ENCODE results near the gene RAVER2.
"Not testable (repeated sequence)": the region's sequence is repeated elsewhere in the genome, so short reads cannot be mapped to it uniquely, and the experiment has no call there.

RAVER2 gene

DNA sequence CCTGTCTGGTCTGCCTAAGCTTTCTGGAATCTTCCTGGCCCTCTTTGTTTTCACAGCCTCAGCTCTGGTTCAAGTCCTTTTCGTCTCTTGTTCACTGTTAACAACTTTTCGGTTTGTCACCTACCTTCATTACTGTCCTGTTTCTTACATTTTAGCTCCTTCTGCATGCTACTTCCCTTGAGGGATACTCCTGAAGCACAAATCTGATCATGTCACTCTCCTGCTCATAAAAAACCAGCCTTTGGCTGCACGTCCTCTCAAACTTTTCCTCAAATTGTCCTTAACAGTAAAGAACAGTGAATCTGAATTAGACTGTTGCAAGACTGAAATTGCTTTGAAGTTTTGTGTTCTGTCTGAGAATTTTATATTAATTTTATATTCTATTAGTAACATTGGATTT is 3.3 kb downstream of the RAVER2 start:
- no peak for DNase-seq (ENCODE audit: low spot score)

DNA sequence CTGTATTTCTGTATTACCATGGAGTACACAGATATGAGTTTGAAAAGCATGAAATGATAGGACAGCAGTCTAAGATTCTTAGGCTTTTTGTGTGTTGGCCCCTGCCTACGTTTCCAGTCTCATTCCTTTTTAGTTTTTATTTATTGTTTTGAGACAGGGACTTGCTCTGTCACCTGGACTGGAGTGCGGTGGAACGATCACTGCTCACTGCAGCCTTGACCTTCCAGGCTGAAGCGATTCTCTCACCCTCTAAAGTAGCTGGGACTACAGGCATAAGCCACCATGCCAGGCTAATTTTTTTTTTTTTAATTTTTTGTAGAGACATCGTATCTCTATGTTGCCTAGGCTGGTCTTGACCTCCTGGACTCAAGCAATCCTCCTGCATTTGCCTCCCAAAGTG is 3.8 kb downstream of the RAVER2 start:
- no peak for DNase-seq (ENCODE audit: low spot score)

DNA sequence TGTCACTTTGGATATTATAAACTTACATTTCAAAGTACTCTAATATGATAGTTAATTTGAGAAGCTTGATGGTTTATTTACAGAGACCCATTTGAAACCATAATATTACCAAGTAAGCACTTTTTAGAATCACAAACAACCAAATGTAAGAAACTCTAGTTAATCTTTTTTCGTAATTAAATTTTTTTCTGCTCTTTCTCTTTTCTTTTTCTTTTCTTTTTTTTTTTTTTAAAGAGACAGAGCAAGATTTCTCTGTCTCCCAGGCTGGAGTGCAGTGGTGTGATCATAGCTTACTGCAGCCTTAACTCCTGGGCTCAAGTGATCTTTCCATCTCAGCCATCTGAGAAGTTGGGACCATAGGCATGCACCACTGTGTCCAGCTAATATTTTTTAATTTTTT is 5.2 kb downstream of the RAVER2 start:
- DNase-seq (ENCODE audit: low spot score): no peak

DNA sequence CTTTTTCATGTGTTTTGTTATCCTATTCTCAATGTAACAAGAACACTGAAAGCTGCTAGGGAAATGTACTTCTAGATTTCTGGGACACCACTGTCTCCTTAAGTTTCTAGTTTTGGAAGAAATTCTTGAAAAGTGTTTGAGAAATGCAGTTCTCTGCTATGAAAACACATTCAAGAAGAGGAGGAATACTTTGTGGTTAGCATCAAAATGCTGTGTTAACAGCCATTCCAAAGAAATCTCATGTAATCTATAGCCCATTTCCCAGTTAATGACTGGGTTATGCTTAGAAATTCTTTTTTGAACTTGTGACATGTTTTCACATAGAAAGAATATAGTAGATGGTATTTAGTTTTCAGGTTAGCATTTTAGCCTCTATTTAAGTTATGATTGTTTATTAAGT is 6.0 kb downstream of the RAVER2 start:
- DNase-seq (ENCODE audit: low spot score): no peak

DNA sequence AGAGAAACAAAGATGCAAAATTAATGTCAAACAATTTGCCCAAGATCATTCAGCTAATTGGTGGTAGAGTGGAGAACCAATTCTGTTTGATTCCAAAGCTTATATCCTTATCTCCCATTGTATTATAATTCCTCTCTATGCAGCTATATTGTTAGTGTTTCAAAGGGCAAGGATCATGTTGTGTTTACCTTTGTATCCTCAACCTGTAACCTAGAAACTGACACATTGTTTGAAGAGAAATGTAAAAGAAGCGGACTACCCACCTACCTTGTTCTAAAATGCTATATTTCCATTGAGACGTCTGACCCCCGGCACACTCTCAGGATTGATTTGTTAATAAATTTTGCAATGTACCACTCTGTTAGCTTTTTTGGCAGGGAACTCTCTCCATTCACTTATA is 9.3 kb downstream of the RAVER2 start:
- DNase-seq (ENCODE audit: low spot score): no peak

DNA sequence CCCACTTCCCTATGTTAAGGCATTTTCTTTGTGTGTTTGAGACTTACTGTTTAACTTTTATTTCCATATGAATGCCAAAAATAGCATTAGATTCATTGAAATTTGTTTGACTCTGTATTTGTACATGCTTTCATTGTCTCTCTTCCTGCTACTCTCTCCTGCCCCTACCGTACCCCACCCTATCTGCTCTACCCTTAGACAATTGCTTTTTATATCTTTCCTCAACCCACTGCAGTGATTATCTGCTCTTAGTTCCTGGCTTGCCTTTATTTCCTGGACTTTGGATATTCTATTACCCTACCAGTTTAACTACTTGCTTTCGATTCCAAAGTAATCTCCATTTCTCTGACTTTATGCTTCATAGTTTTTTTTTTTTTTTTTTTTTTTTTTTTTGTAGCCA is 10.5 kb downstream of the RAVER2 start:
- DNase-seq (ENCODE audit: low spot score): no peak

DNA sequence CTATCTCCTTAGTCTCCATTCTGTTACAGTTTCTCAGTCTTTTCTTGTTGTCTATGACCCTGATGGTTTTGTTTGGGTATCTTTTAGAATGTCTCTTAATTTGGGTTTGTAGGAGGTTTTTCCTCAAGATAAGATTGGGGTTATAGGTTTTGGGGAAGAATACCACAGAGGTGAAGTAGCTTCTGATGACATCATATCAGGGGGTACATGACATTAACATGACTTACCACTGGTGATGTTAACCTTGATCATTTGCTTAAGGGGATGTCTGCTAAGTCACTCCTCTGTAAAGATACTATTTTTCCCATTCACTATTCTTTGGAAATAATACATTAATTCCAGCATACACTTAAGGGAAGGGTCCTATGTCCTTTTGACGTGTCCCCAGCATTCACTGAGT is 11.9 kb downstream of the RAVER2 start:
- DNase-seq (ENCODE audit: low spot score): no peak

DNA sequence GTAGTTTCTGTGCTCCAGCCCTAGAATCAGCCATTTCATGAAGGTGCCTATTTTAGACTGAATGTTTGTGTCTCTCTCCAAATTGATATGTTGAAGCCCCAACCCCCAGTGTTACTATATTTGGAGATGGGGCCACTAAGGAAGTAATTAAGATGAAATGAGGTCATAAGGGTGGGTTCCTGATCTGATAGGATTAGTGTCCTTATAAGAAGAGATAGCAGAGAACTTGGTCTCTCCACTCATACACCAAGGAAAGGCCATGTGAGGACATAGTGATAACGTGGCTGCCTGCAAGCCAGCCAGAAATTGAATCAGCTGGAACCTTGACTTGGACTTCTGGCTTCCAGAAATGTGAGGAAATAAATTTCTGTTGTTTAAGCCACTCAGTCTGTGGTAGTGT is 12.3 kb downstream of the RAVER2 start:
- DNase-seq (ENCODE audit: low spot score): no peak

DNA sequence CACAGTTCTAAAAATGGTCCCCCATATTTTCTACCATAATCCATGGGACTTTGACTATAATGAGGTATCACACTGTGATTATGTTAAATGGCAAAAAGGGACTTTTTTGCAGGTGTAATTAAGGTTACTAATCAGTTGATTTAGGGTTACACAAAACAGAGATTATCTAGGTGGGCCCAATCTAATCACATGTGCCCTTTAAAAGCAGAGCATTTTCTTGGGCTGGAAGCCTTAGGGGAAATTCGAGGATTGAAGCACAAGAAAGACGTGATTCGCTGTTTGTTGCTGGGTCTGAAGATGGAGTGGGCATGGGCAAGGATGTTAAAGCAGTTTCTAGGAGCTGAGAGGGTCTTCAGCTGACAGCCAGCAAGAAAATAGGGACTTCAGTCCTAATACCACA is 13.4 kb downstream of the RAVER2 start:
- DNase-seq (ENCODE audit: low spot score): no peak

DNA sequence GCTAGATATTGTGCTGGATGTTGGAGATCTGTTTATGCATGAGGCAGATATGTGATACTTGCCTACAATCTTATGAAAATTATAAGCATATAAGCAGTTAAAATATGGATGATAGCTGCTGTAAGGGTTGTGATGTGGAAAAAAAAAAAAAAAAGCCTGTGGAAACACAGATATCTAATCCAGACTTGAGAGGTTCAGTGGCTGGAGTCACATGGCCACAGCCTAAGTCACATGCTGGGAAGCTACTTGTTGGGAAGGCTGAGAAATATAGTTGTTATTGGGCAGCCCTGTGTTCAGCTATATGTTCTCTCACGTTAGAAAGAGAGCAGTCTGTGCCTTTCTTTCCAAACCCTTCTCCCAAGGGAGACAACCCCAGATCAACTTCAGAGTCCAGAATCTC is 15.1 kb downstream of the RAVER2 start:
- DNase-seq (ENCODE audit: low spot score): no peak

DNA sequence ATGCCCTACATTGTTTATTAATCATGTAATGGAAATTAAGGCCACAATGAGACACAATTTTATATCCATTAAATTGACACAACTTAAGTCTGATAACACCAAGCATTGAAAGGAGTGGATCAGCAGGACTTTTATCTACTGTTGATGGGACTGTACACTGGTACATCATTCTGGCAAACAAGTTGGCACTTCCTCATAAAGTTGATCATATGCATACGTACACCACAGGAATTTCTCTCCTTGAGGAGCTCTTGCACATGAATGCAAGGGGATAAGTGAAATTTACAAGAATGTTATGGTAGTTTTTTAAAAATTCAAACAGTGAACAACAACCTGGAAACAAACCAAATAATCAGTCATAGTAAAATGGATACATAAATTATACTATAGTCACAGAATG is 20.1 kb downstream of the RAVER2 start:
- no peak for DNase-seq (ENCODE audit: low spot score)

DNA sequence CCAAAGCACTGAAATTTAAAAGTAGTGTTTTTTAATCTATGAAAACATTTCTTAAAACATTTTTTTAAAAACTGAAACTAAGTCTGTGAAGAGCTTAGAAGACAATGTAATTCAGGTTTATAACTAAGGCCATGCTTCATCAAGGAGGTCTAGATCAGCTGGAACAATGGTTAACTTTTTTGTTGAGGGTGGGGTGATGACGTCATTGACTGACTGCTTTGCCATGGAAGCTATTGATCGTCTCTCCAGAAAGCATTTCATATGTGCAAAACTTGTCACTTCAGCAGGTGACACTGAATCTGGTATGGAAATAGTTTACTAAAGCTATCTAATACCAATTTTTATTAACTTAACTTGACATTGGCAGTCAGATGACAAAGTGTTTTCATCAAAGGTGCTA is 21.0 kb downstream of the RAVER2 start:
- DNase-seq (ENCODE audit: low spot score): no peak

DNA sequence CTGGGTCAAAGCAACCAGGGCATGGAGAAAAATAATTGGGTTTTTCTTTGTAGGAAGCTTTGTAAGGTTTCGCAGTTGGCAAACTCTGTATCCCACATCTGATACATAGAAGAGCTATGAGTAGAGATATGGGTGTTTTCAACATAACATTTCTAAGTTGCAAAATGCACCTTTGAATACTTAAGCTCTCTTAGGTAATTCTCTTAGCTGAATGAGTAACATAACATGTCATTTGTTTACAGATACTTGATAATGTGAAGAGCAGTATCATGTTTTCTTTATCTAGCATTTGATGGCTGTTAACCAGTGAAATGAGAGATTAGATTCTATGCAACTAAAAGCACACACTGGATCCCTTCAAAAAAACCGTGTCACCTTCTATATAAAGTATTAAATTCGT is 21.6 kb downstream of the RAVER2 start:
- no peak for DNase-seq (ENCODE audit: low spot score)

DNA sequence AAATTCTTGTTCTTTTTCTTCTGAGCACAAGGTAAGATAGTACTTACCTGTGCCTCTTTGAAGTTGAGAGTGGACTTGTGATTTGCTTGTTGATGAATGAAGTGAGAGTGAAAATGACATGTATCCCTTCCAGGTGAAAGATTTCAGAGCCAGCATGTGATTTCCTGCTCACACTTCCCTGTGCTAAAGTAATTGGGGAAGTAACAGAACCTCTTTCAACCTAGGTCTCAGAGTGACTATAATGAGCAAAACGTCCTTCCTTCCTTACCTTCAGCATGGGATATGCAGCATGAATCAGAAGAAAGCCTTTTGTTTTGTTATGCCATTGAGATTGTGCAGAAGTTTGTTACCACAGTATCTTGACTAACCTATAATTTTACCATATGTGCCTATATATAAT is 24.6 kb downstream of the RAVER2 start:
- no peak for DNase-seq (ENCODE audit: low spot score)

DNA sequence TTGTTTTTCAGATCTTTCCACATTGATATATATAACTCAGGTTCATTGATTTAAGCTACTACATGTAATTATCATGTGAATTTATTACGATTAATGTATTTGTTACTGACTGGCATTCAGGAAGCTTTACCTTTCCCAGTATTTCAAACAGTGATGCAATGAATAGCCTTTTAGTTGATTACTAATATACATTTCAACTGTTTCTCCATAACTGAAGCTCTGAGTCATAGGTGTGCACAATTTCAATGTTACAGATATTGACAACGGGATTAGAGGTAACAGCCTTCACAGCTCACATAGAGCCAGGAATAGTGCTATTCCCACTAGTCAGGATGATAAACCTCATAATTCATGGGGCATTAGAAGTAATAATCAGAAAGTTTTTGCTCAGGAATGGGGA is 25.1 kb downstream of the RAVER2 start:
- no peak for DNase-seq (ENCODE audit: low spot score)

DNA sequence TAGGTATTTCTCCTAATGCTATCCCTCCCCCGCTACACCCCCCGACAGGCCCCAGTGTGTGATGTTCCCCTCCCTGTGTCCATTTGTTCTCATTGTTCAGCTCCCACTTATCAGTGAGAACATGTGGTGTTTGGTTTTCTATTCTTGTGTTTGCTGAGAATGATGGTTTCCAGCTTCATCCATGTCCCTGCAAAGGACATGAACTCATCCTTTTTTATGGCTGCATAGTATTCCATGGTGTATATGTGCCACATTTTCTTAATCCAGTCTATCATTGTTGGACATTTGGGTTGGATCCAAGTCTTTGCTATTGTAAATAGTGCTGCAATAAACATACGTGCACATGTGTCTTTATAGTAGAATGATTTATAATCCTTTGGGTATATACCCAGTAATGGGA is 28.4 kb downstream of the RAVER2 start:
- DNase-seq (ENCODE audit: low spot score): not testable (repeated sequence)

DNA sequence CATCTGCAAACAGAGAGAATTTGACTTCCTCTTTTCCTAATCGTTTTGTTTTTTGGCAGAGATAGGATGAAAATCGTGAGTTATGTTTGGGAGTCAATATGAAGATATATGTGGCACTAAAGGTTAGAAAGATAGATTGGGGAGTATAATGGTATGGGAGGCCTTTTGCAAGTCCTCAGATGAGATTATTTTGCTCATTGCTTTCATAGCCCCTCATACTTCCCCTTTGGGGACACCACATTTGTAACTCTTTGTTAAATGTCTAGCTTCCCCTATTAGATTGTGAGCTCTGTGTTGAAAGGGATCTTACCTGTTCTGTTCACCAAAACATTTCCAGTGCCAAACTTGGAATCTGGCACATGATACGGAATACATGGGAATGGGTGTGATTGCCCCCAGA is 30.2 kb downstream of the RAVER2 start:
- no peak for DNase-seq (ENCODE audit: low spot score)

DNA sequence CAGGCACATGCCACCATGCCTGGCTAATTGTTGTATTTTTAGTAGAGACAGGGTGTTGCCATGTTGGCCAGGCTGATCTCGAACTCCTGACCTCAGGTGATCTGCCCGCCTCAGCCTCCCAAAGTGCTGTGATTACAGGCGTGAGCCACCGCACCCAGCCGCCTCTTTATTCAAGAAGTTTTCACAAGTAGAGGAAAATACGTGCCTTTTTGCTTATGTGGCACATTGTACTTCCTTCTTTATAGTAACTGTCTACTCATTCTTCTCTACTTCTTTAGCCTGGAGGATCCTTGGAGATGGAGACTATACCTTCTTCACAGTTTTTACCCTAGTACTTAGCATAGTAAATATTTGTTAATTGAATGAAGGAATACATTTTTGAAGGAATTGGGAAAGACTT is 37.2 kb downstream of the RAVER2 start:
- DNase-seq (ENCODE audit: low spot score): not testable (repeated sequence)

DNA sequence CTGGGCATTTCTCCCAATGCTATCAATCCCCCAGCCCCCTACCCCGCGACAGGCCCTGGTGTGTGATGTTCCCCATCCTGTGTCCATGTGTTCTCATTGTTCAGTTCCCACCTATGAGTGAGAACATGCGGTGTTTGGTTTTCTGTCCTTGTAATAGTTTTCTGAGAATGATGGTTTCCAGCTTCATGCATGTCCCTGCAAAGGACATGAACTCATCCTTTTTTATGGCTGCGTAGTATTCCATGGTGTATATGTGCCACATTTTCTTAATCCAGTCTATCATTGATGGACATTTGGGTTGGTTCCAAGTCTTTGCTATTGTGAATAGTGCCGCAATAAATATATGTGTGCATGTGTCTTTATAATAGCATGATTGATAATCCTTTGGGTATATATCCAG is 38.0 kb downstream of the RAVER2 start:
- not testable (repeated sequence) for DNase-seq (ENCODE audit: low spot score)

DNA sequence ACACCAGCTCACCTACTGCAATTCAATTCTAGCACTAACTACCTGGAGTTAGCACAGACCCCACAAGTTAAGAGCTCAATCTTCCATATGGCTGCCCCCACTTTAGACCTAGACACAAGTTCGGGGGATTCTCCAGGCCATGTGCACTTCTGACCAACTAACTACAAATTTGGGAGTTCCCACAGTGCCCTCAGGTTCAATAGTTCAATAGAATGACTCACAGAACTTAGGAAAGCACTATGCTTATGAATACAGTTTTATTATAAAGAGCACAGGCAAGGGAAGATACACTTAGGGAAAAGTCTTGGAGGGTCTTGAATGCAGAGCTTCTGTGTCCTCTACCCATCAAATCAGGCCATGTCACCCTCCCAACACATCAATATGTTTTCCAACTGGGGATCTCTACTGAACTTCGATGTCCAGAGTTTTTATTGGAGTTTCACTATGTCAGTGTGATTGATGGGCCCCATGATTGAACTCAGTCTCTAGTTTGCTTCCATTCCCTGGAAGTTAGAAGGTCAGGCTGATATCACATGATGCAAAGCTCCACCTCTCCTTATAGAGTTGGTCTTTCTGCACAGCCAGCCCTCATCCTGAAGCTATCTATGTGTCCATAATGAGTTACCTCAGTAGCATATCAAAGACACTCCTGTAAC is 46.1 kb downstream of the RAVER2 start:
- DNase-seq (ENCODE audit: low spot score): no peak

DNA sequence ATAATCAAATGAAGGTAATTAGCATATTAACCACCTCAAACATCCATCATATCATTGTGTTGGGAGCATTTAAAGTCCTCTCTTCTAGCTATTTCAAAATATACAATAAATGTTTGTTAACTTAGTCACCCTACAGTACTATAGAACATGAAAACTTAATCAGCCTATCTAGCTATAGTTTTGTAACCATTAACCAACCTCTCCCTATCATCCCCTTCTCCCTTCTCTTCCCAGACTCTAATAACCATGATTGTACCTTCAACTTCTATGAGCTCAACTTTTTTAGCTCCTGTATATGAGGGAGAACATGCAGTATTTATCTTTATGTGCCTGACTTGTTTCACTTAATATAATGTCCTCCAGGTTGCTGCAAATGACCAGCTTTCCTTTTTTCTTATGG is 54.0 kb downstream of the RAVER2 start:
- no peak for DNase-seq (ENCODE audit: low spot score)

DNA sequence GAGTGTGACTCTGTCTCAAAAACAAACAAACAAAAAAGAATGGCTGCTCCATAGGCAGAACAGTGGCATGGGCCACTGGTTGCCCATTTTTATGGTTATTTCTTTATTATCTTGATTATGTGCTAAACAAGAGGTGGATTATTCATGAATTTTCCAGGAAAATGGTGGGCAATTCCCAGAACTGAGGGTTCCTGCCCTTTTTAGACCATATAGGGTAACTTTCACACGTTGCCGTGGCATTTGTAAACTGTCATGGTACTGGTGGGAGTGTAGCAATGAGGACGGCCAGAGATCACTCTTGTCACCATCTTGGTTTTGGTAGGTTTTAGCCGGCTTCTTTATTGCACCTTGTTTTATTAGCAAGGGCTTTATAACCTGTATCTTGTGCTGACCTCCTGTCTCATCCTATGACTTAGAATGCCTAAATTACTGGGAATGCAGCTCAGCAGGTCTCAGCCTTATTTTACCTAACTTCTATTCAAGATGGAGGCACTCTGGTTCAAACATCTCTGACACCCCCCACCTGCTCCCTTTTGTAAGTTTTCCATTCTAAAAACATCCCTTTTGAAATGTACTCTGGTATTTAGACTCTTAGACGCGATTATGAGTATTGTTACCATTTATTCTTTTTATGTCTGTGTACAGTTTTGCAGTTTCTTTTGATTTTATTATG is 57.1 kb downstream of the RAVER2 start:
- DNase-seq (ENCODE audit: low spot score): no peak

DNA sequence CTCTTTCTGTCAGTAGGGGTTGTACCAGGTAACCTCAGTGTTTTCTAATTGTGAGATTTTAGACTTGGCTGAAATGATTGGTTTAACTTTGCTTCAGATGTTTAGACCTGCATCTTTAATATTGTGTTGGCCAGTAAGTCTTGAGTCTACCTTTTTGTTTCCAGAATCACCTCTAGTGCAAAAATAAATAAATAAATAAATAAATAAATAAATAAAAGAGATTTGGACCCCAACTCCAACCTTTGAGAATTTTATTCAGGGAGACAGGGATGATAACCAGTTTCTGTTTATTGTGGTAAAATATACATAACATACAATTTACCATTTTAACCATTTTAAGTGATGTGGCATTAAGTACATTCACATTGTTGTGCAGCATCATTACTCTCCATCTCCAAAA is 64.4 kb downstream of the RAVER2 start:
- DNase-seq (ENCODE audit: low spot score): no peak

DNA sequence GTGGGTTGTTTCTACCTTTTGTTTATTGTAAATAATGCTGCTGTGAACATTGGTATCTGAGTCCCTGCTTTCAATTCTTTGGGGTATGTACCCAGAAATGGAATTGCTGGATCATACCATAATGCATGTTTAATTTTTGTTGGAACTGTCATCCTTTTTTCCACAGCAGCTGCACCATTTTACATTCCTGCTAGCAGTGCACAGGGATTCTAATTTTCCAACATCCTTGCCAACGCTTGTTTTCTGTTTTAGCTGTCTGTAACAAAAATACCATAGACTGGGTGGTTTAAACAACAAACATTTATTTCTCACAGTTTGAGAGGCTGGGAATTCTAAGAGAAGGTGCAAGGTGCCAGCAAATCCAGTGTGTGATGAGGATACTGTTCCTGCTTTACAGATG is 65.1 kb downstream of the RAVER2 start:
- no peak for DNase-seq (ENCODE audit: low spot score)

Data from SK-N-DZ (cell line).